Activated CD4-positive, alpha-beta T cell treated with anti-CD3 and anti-CD28 coated beads, Interleukin-2, amount 50 U/mL, for 1 hour (primary cell): Measurements from ENCODE around the gene ABLIM2.
"Not testable (repeated sequence)": the region's sequence is repeated elsewhere in the genome, so short reads cannot be mapped to it uniquely, and the experiment has no call there.

Experiments used
- DNase-seq: peaks from one replicate; pipeline ENCODE4 v3.0.0-alpha.2; 2020

Gene ABLIM2

GRCh38 chr4:7924163-7924562, 234.4 kb downstream of the ABLIM2 start:
- no peak for DNase-seq

DNA sequence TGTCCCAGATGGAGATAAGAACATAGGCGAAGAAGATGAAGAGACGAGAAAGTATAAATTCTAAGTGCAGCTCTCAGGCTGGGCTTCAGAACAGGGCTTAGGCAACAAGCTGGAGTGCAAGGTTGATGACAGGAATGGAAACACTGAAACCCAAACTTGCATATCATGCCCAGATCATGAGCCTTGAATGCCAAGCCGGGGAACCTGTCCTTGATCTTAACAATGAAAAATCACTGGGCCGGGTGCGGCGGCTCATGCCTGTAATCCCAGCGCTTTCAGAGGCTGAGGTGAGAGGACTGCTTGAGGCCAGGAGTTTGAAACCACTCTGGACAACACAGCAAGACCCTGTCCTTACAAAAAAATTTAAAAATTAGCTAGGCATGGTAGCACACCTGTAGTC, 236.1 kb downstream of the ABLIM2 start:
- no peak for DNase-seq

- DNase-seq, result no peak
Observed at GRCh38 chr4:7918981-7919380, 239.6 kb downstream of the ABLIM2 start.

DNA sequence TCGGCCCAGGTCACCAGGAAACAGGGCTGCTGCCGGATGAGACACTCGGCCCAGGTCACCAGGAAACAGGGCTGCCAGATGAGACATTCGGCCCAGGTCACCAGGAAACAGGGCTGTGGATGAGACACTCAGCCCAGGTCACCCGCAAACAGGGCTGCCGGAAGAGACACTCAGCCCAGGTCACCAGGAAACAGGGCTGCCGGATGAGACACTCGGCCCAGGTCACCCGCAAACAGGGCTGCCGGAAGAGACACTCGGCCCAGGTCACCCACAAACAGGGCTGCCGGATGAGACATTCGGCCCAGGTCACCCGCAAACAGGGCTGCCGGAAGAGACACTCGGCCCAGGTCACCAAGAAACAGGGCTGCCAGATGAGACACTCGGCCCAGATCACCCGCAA, 240.4 kb downstream of the ABLIM2 start:
- DNase-seq, result not testable (repeated sequence)

DNA sequence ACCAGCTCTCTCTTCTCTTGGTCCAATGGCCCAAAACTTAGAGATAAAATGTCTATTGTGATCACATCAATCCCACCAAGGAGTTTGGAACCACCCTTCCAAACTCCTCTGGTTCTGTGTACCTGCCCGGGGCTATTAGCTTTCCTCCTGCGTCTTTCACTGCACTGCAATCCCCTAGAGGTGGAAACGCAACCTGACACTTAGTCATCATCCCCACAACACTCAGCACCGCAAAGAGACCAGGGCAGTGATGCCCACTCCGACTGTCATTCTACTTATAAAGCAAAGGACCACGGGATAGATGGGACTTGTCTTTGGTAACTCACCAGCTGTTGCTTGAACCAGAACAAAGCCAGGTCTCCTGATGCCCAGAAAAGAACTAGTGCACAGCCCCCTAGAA, 240.9 kb downstream of the ABLIM2 start:
- DNase-seq, result no peak

DNA sequence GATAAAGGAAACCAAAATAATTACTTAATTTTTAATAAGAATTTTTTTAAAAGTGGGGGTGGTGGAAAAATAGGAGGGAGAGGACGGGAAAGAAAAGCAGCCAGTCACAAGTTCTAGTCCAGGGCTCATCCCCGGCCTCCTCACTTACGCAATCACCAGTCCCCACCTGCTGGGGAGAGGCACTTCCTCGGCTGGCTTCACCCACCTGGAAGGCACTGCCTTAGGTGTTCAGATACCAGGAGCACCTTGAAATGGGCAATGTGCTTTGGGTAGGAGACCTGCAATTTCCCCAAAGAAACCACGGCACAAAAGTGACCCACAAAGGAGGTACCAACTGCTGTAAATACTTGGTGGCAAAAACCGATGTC, 242.8 kb downstream of the ABLIM2 start:
- DNase-seq, result no peak
